ENCODE results near the gene XYLT1. TPM values are rescaled to one million over a fixed set of nuclear protein-coding genes. Genes with fewer than 3 reads are reported as not detected.

Gene XYLT1
- total RNA-seq, 1 donor from 2014 or later = 16.4 TPM

DNA sequence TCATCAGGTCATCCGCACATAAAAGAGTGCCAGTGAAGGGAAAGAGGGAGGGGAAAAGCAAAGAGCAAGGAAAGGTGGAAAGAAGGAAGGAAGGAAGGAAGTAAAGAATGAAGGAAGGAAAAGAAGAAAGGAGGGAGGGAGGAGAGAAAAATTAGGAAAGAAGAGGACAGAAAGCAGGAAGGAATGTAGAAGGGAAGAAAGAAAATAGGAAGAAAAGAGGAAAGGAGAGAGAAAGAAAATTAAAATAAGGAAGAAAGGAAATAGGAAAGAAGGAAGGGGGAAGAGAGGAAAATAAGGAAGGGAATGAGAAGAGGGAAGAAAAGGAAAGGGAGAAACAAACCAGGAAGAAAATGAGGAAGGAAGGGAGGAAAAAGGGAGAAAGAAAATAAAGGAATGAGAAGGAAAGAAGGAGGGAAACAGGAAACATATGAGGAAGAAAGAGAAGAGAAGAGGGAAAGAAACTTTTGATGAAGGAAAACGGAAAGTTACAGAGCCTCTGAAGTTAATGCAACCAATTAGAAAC, 212.6 kb downstream of the XYLT1 start:
- DNase-seq (ENCODE audit: low spot score) = no peak
- no peak overlapping the region for H3K4me3 Mint-ChIP-seq
- peaks cover 29% of the 10 kb centered on the region for H3K4me1 Mint-ChIP-seq (ENCODE audit: low read depth)
- no peaks in the 10 kb centered on the region for H3K9me3 Mint-ChIP-seq
- H3K27me3 Mint-ChIP-seq (ENCODE audit: insufficient read depth) = no peaks in the 10 kb centered on the region
- intact Hi-C loops (cut with micrococcal nuclease) = no loop called here
- H3K27ac Mint-ChIP-seq = peak overlapping the region; percentile 69
- H3K36me3 Mint-ChIP-seq (ENCODE audit: low read depth) = peaks cover 12% of the 10 kb centered on the region

DNA sequence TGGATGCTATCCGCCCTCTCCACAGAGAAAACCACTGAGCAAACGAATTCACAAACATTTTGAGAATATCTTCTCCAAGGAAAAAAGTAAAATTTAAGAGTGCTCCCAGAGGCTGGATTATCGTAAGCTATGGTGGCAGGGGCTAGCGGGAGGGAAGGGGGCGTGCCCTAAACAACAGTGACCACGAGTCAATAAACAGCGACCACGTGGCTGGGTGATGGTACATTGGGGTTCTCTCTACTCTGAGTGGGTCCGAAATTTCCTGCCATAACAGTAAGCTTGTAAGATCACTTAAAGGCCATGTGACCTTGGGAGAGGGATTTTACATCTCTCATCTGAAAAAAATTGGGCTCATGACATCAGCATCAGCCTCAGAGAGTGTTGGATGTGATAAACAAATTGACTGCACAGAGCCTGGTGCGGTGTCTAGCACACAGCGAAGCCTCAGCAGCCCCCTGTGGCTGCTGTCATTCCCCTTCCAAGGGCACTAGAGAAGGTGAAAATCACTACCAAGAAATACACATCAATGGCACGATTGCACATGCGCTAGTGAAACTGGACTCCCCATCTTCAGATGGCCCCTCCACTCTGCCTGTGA, 213.2 kb downstream of the XYLT1 start:
- no peaks in the 10 kb centered on the region for H3K27me3 Mint-ChIP-seq (ENCODE audit: insufficient read depth)
- H3K9me3 Mint-ChIP-seq = no peaks in the 10 kb centered on the region
- no peak overlapping the region for H3K4me3 Mint-ChIP-seq
- intact Hi-C loops (cut with micrococcal nuclease) = no loop called here
- peaks cover 28% of the 10 kb centered on the region for H3K4me1 Mint-ChIP-seq (ENCODE audit: low read depth)
- no peak for DNase-seq (ENCODE audit: low spot score)
- H3K27ac Mint-ChIP-seq = no peak overlapping the region
- H3K36me3 Mint-ChIP-seq (ENCODE audit: low read depth) = peaks cover 12% of the 10 kb centered on the region

DNA sequence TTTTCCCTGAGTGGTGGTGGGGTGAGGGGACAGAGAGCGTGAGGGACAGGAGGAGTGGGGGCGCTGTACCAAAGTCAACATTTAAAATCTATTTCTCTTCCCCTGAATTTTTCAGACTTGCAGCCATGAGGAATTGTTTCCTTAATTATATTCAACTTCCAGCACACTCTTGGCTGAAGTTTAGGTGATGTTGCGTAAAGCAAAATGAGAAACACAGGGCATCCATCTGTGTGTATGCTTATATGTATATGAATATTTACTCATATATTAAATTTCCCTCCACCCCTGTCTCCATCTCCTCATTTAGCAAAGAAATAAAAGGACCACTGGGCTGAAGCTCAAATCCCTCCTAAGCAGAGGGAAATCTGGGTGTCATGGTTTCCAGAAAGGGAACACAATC, 218.1 kb downstream of the XYLT1 start:
- DNase-seq (ENCODE audit: low spot score) = no peak
- H3K36me3 Mint-ChIP-seq (ENCODE audit: low read depth) = peaks cover 12% of the 10 kb centered on the region
- peaks cover 5% of the 10 kb centered on the region for H3K4me1 Mint-ChIP-seq (ENCODE audit: low read depth)
- H3K27me3 Mint-ChIP-seq (ENCODE audit: insufficient read depth) = no peaks in the 10 kb centered on the region
- no peak overlapping the region for H3K27ac Mint-ChIP-seq
- intact Hi-C loops (cut with micrococcal nuclease) = no loop called here
- no peaks in the 10 kb centered on the region for H3K9me3 Mint-ChIP-seq
- H3K4me3 Mint-ChIP-seq = no peak overlapping the region

DNA sequence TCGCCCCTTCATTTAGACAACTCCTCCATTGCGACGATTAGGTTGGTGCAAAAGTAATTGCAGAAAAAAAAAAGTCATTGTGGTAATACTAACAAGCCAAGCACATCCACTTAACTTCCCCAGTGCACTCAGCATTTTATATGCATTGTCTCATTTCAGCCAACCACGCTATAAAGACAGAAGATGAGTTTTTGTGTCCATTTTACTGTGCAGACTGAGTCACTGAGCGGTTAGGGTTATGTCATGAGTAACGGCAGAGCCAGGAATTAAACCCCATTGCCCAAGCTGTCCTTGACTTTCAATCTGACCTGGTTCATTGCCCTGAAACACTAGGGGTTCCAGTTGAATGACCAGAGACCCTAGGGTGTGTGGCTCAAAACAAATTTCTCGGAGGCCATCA, 218.7 kb downstream of the XYLT1 start:
- H3K9me3 Mint-ChIP-seq = no peaks in the 10 kb centered on the region

DNA sequence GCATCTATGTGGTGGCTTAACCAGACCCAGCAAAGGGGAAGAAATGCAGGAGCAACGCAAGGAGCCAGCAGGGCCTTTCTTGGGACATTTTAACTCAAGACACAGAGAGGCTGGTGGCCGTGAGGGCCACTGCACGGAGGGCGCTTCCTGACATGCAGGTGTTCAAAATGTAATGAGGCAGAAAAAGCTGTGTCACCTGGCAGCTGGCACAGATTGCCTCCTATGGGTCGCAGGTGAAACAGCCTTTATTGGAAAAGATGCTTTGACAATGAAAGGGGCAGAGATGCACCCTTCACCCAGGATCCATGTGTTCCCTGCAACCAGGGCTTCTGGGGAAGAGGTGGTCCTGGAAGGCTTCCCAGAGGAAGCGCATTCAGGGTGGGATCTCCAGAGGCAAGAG, 219.3 kb downstream of the XYLT1 start:
- peaks cover 13% of the 10 kb centered on the region for H3K4me1 Mint-ChIP-seq (ENCODE audit: low read depth)
- no peaks in the 10 kb centered on the region for H3K27me3 Mint-ChIP-seq (ENCODE audit: insufficient read depth)
- intact Hi-C loops (cut with micrococcal nuclease) = no loop called here
- H3K27ac Mint-ChIP-seq = no peak overlapping the region
- H3K36me3 Mint-ChIP-seq (ENCODE audit: low read depth) = peaks cover 12% of the 10 kb centered on the region
- no peaks in the 10 kb centered on the region for H3K9me3 Mint-ChIP-seq
- DNase-seq (ENCODE audit: low spot score) = no peak
- H3K4me3 Mint-ChIP-seq = no peak overlapping the region

More for the DNA sequence above, 218.7 kb downstream of the XYLT1 start:
- intact Hi-C loops (cut with micrococcal nuclease) = no loop called here
- Mint-ChIP-seq H3K4me3 (no peak overlapping the region), H3K36me3 (ENCODE audit: low read depth) (peaks cover 12% of the 10 kb centered on the region), H3K27me3 (ENCODE audit: insufficient read depth) (no peaks in the 10 kb centered on the region), H3K27ac (no peak overlapping the region), H3K4me1 (ENCODE audit: low read depth) (peaks cover 7% of the 10 kb centered on the region)
- no peak for DNase-seq (ENCODE audit: low spot score)

DNA sequence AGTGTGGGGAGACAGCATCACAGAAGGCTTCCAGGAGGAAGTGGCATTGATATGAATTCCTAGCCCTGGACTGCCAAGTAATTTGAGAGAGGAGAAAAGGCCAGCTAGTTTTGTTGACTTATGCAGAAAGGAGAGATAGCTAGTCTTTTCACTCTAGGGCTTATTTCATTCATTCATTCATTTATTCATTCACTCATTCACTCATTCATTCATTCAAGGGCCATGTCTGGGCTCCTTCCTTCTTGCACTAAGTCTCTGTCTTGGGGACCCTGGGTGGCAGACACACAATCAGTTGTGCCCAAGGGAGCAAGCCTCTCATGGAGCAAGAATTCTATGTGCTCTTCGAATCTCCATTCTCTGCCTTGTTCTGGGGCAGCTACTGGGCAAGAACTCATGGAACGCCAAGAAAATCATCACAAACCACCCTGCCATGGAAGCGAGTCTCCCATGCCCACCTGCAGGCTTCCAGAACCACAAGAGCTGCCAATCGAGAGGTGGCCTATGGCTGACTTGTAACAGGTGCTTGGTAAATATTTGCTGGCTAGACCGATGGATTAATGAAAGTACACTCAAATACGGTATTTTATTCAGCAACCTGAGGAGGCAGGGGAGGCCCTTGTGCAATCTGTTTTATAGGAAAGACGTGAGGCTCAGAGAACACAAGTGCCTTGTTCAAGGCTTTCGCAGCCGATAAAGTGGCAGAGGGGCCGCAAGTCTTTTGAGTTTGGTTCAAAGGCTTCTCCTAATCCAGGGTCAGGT, 223.6 kb downstream of the XYLT1 start:
- Mint-ChIP-seq H3K27me3 (ENCODE audit: insufficient read depth) (no peaks in the 10 kb centered on the region), H3K4me1 (ENCODE audit: low read depth) (peaks cover 18% of the 10 kb centered on the region), H3K4me3 (no peak overlapping the region), H3K36me3 (ENCODE audit: low read depth) (peaks cover 16% of the 10 kb centered on the region), H3K27ac (no peak overlapping the region), H3K9me3 (no peaks in the 10 kb centered on the region)
- intact Hi-C loops (cut with micrococcal nuclease) = no loop called here
- DNase-seq (ENCODE audit: low spot score) = no peak

DNA sequence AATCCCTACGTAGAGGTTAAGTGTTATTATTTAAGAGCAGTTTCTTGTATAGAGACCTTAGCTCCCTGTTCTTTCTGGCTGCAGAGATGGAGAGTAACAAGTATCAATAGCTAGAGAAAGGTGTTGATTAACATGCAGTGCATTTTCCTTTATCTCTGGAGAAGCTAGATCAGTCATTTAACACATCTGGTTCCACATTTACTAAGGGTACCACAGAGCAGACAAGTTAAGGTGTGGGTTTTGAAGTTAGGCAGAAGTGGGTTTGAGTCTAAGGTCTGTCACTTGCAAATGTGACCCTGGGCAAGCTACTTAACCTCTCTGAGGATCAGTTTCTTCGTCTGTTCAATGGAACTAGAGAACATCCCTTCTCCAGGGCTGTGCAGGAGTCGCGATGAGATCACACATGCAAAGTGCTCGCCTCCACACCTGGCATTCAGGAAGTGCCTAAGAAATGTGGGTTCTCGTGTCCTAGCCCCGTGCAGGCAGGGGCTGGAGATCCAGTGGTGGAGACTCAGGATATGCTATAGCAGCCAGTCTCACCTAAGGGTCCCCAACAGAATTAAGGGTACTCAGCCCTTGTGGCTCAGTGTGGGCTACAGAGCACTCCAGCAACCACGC, 224.4 kb downstream of the XYLT1 start:
- Mint-ChIP-seq H3K4me1 (ENCODE audit: low read depth) (peaks cover 16% of the 10 kb centered on the region), H3K27me3 (ENCODE audit: insufficient read depth) (no peaks in the 10 kb centered on the region), H3K27ac (no peak overlapping the region), H3K4me3 (no peak overlapping the region), H3K36me3 (ENCODE audit: low read depth) (peaks cover 16% of the 10 kb centered on the region), H3K9me3 (no peaks in the 10 kb centered on the region)
- intact Hi-C loops (cut with micrococcal nuclease) = no loop called here
- no peak for DNase-seq (ENCODE audit: low spot score)

DNA sequence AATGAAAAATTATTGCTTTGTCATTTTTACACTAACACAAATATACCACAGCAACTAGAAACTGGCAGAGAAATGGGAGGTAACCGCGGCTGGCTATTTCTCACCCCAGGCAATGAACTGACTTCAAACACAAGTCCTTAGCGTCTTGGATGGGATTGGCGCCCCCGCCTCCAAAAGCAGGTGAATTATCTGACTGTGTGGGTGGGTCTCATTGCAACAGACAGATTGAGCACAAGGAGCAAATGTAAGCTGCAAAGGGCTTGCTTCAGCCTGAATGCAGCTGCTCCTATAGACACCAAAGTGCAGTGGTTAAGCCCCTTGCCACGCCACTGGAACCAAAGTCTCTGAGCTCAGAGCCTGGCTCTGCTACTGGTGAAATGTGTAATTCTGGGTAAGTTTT, 225.0 kb downstream of the XYLT1 start:
- no peak for DNase-seq (ENCODE audit: low spot score)
- intact Hi-C loops (cut with micrococcal nuclease) = no loop called here
- Mint-ChIP-seq H3K27ac (no peak overlapping the region), H3K4me3 (no peak overlapping the region), H3K27me3 (ENCODE audit: insufficient read depth) (no peaks in the 10 kb centered on the region), H3K9me3 (no peaks in the 10 kb centered on the region), H3K36me3 (ENCODE audit: low read depth) (peaks cover 16% of the 10 kb centered on the region), H3K4me1 (ENCODE audit: low read depth) (peaks cover 13% of the 10 kb centered on the region)

DNA sequence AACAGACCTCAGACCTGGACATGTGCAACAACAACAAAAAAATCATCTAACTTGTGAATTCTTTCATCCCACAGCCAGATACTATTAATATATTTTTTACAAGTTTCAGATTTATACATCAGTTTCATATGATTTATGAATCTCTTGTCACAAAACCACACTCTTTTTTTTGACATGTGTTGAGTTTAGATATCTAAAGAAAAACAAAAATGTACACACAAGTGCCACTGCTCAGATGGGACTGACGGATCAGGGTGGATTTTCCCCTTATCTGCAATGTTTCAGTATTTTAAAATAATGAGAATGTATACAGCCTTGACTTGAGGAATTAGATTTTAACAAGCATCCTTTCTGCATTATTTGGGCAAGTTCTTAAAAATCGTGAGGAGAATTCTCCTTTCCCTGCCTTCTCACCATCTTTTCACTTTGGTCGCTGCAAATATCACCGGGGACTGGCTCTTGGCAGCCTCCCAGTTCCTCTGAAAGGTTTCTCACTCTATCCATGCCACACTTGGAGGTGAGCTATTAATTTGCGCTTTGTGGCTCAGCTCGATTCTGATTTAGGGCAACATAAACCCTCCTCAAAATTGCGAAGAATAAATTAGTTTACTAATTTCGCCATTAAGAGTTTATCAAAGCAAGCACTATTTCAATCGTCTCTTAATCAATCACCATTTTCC, 225.7 kb downstream of the XYLT1 start:
- intact Hi-C loops (cut with micrococcal nuclease) = no loop called here
- Mint-ChIP-seq H3K4me1 (ENCODE audit: low read depth) (peaks cover 13% of the 10 kb centered on the region), H3K27me3 (ENCODE audit: insufficient read depth) (no peaks in the 10 kb centered on the region), H3K36me3 (ENCODE audit: low read depth) (peaks cover 15% of the 10 kb centered on the region), H3K9me3 (no peaks in the 10 kb centered on the region), H3K27ac (no peak overlapping the region), H3K4me3 (no peak overlapping the region)
- no peak for DNase-seq (ENCODE audit: low spot score)

DNA sequence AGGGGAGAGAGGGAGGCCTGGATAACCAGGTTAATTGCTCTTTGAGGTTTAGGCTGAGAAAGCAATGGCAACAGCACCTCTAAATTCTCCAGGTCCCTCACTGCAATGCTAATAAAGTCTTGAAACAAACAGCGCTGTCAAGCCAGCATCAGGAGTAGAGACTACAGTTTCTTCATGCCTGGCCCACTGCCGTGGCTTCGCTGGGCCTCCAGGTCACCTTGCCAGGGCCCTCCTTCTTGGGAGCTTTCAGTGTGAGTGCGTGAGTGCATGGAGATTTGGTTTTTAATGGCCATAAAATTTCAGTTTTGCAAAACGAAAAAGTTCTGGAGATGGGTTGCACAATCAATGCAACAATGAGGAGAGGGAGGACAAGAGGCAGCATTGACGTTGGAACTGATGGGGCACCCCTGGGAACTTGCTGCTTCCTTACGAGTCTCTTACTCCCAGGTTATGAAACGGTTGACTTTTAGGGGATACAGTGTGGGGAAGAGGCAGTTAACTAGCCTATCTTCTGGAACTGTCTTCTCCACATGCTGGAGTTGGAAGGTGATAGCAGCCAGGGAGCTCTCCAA, 229.4 kb downstream of the XYLT1 start:
- no peak for DNase-seq (ENCODE audit: low spot score)
- no peak overlapping the region for H3K4me3 Mint-ChIP-seq
- H3K27ac Mint-ChIP-seq = no peak overlapping the region
- intact Hi-C loops (cut with micrococcal nuclease) = no loop called here
- H3K9me3 Mint-ChIP-seq = peaks cover 10% of the 10 kb centered on the region
- H3K36me3 Mint-ChIP-seq (ENCODE audit: low read depth) = peaks cover 33% of the 10 kb centered on the region
- H3K4me1 Mint-ChIP-seq (ENCODE audit: low read depth) = peaks cover 34% of the 10 kb centered on the region
- H3K27me3 Mint-ChIP-seq (ENCODE audit: insufficient read depth) = no peaks in the 10 kb centered on the region

DNA sequence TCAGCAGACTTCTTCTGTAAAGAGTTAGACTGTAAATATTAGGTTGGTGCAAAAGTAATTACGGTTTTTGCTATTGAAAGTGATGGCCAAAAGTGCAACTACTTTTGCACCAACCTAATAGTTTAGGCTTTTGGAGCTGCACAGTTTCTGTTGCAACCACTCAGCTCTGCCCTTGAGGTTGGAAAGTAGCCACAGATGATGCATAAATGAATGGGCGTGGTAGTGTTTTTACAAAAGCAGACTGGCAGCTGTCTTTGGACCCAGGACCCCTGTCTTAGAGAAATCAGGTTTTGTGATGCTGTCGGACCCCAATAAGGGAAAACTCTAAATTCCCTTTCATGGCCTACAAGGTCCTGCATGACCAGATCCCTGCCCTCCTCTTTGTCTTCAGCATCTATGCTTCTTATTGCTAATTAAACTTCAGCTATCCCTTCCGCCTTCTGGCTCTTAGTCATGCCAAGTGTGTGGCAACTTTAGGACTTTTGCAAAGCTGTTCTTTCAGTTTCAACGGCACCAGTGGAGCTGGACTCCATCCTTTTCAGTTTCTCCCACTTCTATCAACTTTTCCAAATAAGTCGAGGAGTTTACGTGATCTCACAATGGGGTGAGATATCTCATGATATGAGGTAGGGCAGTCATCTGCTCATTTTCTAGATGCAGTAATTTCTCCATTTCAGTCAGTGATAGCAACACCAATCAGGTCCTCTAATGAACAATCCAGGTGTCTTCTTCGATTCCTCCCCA, 232.3 kb downstream of the XYLT1 start:
- Mint-ChIP-seq H3K27me3 (ENCODE audit: insufficient read depth) (no peaks in the 10 kb centered on the region), H3K4me1 (ENCODE audit: low read depth) (peaks cover 29% of the 10 kb centered on the region), H3K4me3 (no peak overlapping the region), H3K36me3 (ENCODE audit: low read depth) (peaks cover 35% of the 10 kb centered on the region), H3K27ac (peak overlapping the region; percentile 69), H3K9me3 (peaks cover 10% of the 10 kb centered on the region)
- DNase-seq (ENCODE audit: low spot score) = no peak
- intact Hi-C loops (cut with micrococcal nuclease) = loop anchor here (1.0 to 10.0 kb wide), 8 partner anchors 23 to 374 kb away; partner anchors contain the start of gene XYLT1

DNA sequence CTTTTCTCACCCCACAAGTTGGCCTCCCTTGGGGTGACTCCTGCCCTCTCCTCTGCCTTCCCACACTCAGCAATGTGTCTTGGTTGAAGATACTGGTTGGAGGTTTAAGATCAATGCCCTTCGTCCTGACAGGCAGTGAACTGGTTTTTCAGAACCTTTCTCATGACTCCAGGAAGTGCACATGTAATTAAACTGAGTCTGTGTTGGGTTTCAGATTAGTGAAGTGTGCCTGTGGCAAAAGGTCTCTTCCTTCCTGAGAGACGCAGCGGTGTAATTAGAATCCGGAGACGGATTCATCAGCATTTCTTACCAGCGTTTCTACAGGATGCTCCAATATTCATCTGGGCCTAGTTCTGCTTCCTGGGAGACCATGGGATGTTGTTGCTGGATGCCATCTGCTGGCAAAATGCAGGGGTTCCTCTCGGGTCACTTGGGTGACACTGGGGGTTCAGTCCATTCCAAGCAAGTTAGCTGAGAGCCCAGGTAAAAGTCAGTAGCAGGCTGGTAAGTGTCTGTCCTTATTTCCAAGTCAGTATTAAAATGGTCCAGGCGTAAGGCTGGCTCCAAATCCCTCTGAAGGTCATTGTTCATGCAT, 233.3 kb downstream of the XYLT1 start:
- H3K4me3 Mint-ChIP-seq = no peak overlapping the region
- H3K27me3 Mint-ChIP-seq (ENCODE audit: insufficient read depth) = no peaks in the 10 kb centered on the region
- peak overlapping the region; percentile 1 for H3K27ac Mint-ChIP-seq
- H3K4me1 Mint-ChIP-seq (ENCODE audit: low read depth) = peaks cover 29% of the 10 kb centered on the region
- intact Hi-C loops (cut with micrococcal nuclease) = loop anchor here (5.0 to 10.0 kb wide), 3 partner anchors 70 to 373 kb away; no protein-coding TSS in a partner anchor
- H3K36me3 Mint-ChIP-seq (ENCODE audit: low read depth) = peaks cover 28% of the 10 kb centered on the region
- no peak for DNase-seq (ENCODE audit: low spot score)
- peaks cover 10% of the 10 kb centered on the region for H3K9me3 Mint-ChIP-seq
